Measurements from ENCODE around the gene SFTA2. TPM values are rescaled to one million over a fixed set of nuclear protein-coding genes. Genes with fewer than 3 reads are reported as not detected.

Gene SFTA2
- total and polyA plus RNA-seq, 10 of the 15 experiments (the other 5 are each of a cell fraction or from before 2014, with no cell fraction given), result 0.15 to 0.92 (median 0.33) TPM; not detected in 4

GRCh38 chr6:30895343-30895742, 36.6 kb downstream of the SFTA2 start:
- intact Hi-C loops (cut with micrococcal nuclease; ENCODE audit: unreplicated experiment), result no loop called here
- no peak overlapping the region for H3K9ac ChIP-seq (ENCODE audit: control insufficient read depth, insufficient read depth, low read length)
- H2AFZ ChIP-seq (ENCODE audit: control insufficient read depth, low read depth, low read length), result no peak overlapping the region
- H3K4me1 ChIP-seq (ENCODE audit: control insufficient read depth, insufficient read depth, low read length), result peaks cover 4% of the 10 kb centered on the region
- no peak overlapping the region for H3K4me2 ChIP-seq (ENCODE audit: control insufficient read depth, insufficient read depth)
- no peaks in the 10 kb centered on the region for H3K79me2 ChIP-seq (ENCODE audit: control insufficient read depth, insufficient read depth, low read length)
- H3K27me3 ChIP-seq (replicated peaks in 1 of 2; ENCODE audit: control insufficient read depth in 2 of 2, insufficient read depth in 2 of 2, low read length in 1 of 2), result no peaks in the 10 kb centered on the region
- no peaks in the 10 kb centered on the region for H3K9me3 ChIP-seq (replicated peaks; ENCODE audit: control insufficient read depth, insufficient read depth, low read length)
- ChIA-PET POLR2A (interaction anchor here (0.8 to 1.1 kb wide), 3 partner anchors 9 to 74 kb away, joined by 3 to 5 read pairs (median 3); partner anchors contain the start of gene DDR1), CTCF (interaction anchor here (0.8 to 1.8 kb wide), 5 partner anchors 9 to 412 kb away, joined by 3 to 6 read pairs (median 4); partner anchors contain the start of gene VARS2), SMC1A (ENCODE audit: uncharacterized antibody, unreplicated experiment) (interaction anchor here (1.2 to 2.0 kb wide), 5 partner anchors 11 to 166 kb away, joined by 3 to 5 read pairs (median 5); no protein-coding TSS in a partner anchor), RAD21 (ENCODE audit: unreplicated experiment) (interaction anchor here (0.6 to 1.1 kb wide), 3 partner anchors 12 to 18 kb away, joined by 3 to 8 read pairs (median 5); partner anchors contain the start of genes GTF2H4 and VARS2)
- no peaks in the 10 kb centered on the region for H4K20me1 ChIP-seq (ENCODE audit: control insufficient read depth, insufficient read depth)
- no peak for FAIRE-seq
- H3K4me3 ChIP-seq, result no peak overlapping the region
- peaks cover 4 to 13% of the 10 kb centered on the region in 2 experiments; a peak in 3 of 4 replicates for H3K36me3 ChIP-seq (ENCODE audit: control insufficient read depth in 2 of 2, insufficient read depth in 2 of 2, low read length in 1 of 2)
- BruUV-seq (replicated peaks), result no TSS peak
- WGBS (ENCODE audit: insufficient coverage, insufficient replicate concordance, low lambda C conversion rate, missing lambda C conversion rate), result 45% methylated on average over 10 of the region's 10 CpGs
- no peak for DNase-seq (ENCODE audit: low read depth, low spot score)
- peak; percentile 48 for ATAC-seq
- TF ChIP-seq HDGF (IDR thresholded peaks at IDR 0.05) (no peak), STAT1 (conservative IDR thresholded peaks at IDR 0.05) (no peak), ZBTB40 (IDR thresholded peaks at IDR 0.05; ENCODE audit: borderline replicate concordance) (no peak), CHD2 (IDR thresholded peaks at IDR 0.05; ENCODE audit: borderline replicate concordance, low read depth, low read length) (no peak), MXI1 (IDR thresholded peaks at IDR 0.05; ENCODE audit: low read depth, low read length) (no peak), DPF2 (IDR thresholded peaks at IDR 0.05) (no peak), CHD1 (IDR thresholded peaks at IDR 0.05; ENCODE audit: low read depth, low read length) (no peak), MLLT1 (IDR thresholded peaks at IDR 0.05) (no peak), EZH2 (IDR thresholded peaks at IDR 0.05; ENCODE audit: borderline replicate concordance, control insufficient read depth, low read depth, low read length) (no peak), SKIL (IDR thresholded peaks at IDR 0.05; ENCODE audit: low read depth, poor library complexity, severe bottlenecking) (no peak), EGR1 (IDR thresholded peaks at IDR 0.05; ENCODE audit: borderline replicate concordance in 1 of 2, low read depth in 2 of 2, low read length in 2 of 2) (no peak), NFIC (IDR thresholded peaks at IDR 0.05; ENCODE audit: low read depth, low read length) (no peak), RAD21 (IDR thresholded peaks at IDR 0.05; ENCODE audit: insufficient read depth, low read depth, low read length) (no peak)
- H3K27ac ChIP-seq (ENCODE audit: control insufficient read depth, insufficient read depth), result no peak overlapping the region
- in situ Hi-C loops (cut with MboI), result no loop called here
